ENCODE measurements around the gene MKNK2. TPM values are rescaled to one million over a fixed set of nuclear protein-coding genes. Genes with fewer than 3 reads are reported as not detected.

The MKNK2 gene
- total and polyA plus RNA-seq, 2 of the 13 experiments (the other 11 are each of a cell fraction or from before 2014, with no cell fraction given): 44.9 to 112 TPM

GRCh38 chr19:2050991-2051772, at the start of gene MKNK2 (continued):
- TF ChIP-seq, protein P1, sequence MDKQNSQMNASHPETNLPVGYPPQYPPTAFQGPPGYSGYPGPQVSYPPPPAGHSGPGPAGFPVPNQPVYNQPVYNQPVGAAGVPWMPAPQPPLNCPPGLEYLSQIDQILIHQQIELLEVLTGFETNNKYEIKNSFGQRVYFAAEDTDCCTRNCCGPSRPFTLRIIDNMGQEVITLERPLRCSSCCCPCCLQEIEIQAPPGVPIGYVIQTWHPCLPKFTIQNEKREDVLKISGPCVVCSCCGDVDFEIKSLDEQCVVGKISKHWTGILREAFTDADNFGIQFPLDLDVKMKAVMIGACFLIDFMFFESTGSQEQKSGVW (CRISPR knock-in tag; IDR thresholded peaks at IDR 0.05; ENCODE audit: borderline replicate concordance): no peak
- TF ChIP-seq ZNF614 (CRISPR knock-in tag; IDR thresholded peaks at IDR 0.05; ENCODE audit: borderline replicate concordance) (peak; percentile 51; the same call in 1 of the 2 replicates), ZNF720 (CRISPR knock-in tag; IDR thresholded peaks at IDR 0.05) (no peak), MAZ (IDR thresholded peaks at IDR 0.05; ENCODE audit: borderline replicate concordance, low read depth, low read length) (peak; percentile 86), MAZ (CRISPR knock-in tag; IDR thresholded peaks at IDR 0.05; ENCODE audit: low read depth) (peak; percentile 94), EED (CRISPR knock-in tag; IDR thresholded peaks at IDR 0.05) (peak; percentile 83; the same call in 1 of the 2 replicates), THAP8 (CRISPR knock-in tag; IDR thresholded peaks at IDR 0.05; ENCODE audit: borderline replicate concordance) (peak; percentile 77; the same call in 1 of the 2 replicates), HINFP (CRISPR knock-in tag; IDR thresholded peaks at IDR 0.05; ENCODE audit: low read depth) (peak; percentile 100), POLR2AphosphoS5 (IDR thresholded peaks at IDR 0.05; ENCODE audit: low read depth, low read length) (peak; percentile 92), ZMYM4 (CRISPR knock-in tag; IDR thresholded peaks at IDR 0.05) (peak; percentile 56), RFX3 (CRISPR knock-in tag; IDR thresholded peaks at IDR 0.05) (no peak), ZFY (CRISPR knock-in tag; IDR thresholded peaks at IDR 0.05) (peak; percentile 75), FOXK1 (CRISPR knock-in tag; IDR thresholded peaks at IDR 0.05; ENCODE audit: borderline replicate concordance, low read depth) (peak; percentile 43; the same call in 1 of the 2 replicates)
- TF ChIP-seq, protein P2, sequence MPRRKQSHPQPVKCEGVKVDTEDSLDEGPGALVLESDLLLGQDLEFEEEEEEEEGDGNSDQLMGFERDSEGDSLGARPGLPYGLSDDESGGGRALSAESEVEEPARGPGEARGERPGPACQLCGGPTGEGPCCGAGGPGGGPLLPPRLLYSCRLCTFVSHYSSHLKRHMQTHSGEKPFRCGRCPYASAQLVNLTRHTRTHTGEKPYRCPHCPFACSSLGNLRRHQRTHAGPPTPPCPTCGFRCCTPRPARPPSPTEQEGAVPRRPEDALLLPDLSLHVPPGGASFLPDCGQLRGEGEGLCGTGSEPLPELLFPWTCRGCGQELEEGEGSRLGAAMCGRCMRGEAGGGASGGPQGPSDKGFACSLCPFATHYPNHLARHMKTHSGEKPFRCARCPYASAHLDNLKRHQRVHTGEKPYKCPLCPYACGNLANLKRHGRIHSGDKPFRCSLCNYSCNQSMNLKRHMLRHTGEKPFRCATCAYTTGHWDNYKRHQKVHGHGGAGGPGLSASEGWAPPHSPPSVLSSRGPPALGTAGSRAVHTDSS (CRISPR knock-in tag; conservative IDR thresholded peaks at IDR 0.05): no peak
- TF ChIP-seq, protein P3, sequence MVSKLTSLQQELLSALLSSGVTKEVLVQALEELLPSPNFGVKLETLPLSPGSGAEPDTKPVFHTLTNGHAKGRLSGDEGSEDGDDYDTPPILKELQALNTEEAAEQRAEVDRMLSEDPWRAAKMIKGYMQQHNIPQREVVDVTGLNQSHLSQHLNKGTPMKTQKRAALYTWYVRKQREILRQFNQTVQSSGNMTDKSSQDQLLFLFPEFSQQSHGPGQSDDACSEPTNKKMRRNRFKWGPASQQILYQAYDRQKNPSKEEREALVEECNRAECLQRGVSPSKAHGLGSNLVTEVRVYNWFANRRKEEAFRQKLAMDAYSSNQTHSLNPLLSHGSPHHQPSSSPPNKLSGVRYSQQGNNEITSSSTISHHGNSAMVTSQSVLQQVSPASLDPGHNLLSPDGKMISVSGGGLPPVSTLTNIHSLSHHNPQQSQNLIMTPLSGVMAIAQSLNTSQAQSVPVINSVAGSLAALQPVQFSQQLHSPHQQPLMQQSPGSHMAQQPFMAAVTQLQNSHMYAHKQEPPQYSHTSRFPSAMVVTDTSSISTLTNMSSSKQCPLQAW (CRISPR knock-in tag; IDR thresholded peaks at IDR 0.05): peak; percentile 72; the same call in 1 of the 2 replicates
- TF ChIP-seq, protein P4, sequence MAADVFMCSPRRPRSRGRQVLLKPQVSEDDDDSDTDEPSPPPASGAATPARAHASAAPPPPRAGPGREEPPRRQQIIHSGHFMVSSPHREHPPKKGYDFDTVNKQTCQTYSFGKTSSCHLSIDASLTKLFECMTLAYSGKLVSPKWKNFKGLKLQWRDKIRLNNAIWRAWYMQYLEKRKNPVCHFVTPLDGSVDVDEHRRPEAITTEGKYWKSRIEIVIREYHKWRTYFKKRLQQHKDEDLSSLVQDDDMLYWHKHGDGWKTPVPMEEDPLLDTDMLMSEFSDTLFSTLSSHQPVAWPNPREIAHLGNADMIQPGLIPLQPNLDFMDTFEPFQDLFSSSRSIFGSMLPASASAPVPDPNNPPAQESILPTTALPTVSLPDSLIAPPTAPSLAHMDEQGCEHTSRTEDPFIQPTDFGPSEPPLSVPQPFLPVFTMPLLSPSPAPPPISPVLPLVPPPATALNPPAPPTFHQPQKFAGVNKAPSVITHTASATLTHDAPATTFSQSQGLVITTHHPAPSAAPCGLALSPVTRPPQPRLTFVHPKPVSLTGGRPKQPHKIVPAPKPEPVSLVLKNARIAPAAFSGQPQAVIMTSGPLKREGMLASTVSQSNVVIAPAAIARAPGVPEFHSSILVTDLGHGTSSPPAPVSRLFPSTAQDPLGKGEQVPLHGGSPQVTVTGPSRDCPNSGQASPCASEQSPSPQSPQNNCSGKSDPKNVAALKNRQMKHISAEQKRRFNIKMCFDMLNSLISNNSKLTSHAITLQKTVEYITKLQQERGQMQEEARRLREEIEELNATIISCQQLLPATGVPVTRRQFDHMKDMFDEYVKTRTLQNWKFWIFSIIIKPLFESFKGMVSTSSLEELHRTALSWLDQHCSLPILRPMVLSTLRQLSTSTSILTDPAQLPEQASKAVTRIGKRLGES (CRISPR knock-in tag; IDR thresholded peaks at IDR 0.05; ENCODE audit: borderline replicate concordance): 0 out of 2 replicates have a peak, but pooled peaks have one; percentile 16

All from HepG2 (cell line).